Neuron (in vitro differentiated cells): ENCODE measurements around the gene RAB40C.
A peak's percentile ranks its signal among the peaks of the same experiment; 100 is the strongest.

Experiments used
- H2AFZ ChIP-seq: one replicate; pipeline ENCODE4 v1.6.1; 2013; ENCODE audit warnings: low read depth, mild to moderate bottlenecking, inconsistent platforms, low read length, moderate library complexity
- H3K27me3 ChIP-seq: one replicate; pipeline ENCODE4 v1.6.1; 2013; ENCODE audit warnings: low read length; ENCODE audit not compliant: insufficient read depth
- H3K36me3 ChIP-seq: one replicate; pipeline ENCODE4 v1.6.1; 2013; ENCODE audit warnings: low read length; ENCODE audit not compliant: insufficient read depth
- H3K4me1 ChIP-seq: one replicate; pipeline ENCODE4 v1.6.1; 2013; ENCODE audit warnings: low read length; ENCODE audit not compliant: insufficient read depth
- H3K4me3 ChIP-seq: 2 replicates; pipeline ENCODE4 v1.5.1; 2013; ENCODE audit warnings: mild to moderate bottlenecking, low read length, moderate library complexity
- H3K9me3 ChIP-seq: one replicate; pipeline ENCODE4 v1.6.1; 2013; ENCODE audit warnings: low read length

RAB40C gene

DNA sequence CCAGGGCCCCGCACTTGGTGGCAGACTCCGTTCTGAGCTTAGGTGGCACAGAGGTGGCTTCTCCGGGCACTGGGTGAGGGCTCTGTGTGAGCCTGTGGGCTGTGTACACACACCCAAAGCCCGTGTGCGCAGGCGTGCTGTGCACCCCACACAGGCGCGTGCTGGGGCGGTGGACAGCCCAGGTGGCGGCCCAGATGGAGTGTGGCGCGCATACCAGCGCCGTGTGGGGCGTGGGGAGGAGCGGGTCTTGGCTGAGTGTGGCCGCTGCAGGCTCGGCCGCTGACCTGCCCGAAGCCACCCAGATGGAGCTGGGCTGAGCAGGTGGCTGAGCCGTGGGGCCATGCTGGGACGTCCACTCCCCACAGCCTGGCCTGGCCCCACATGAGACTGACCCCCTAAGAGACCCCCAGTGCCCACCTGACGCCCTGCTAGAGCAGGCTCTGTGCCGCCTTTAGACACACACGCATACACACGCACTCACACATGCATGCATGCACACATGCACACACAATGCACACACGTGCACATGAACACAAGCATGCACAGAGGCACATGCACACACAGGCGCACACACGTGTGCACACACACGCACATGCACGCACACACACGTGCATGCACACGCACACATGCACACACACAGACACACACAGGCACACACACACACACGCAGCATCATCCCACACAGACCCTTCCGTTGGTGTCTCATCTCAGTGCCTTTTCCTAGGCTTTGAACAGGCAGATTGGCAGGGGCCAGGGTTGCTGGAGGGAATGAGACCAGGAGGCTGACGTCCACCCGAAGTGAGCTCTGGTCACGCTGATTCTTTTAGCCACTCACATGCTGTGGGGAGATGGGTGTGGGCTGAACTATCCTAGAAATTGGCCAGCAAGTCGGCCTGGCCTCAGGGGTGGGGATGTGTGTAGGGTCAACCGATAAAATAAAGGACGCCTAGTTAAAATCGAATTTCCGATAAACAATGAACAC is 27.6 kb upstream of the RAB40C start:
- no peak overlapping the region for H2AFZ ChIP-seq
- peaks cover 32% of the 10 kb centered on the region for H3K4me1 ChIP-seq
- H3K9me3 ChIP-seq, result no peaks in the 10 kb centered on the region
- H3K27me3 ChIP-seq, result peaks cover 41% of the 10 kb centered on the region
- H3K36me3 ChIP-seq, result no peaks in the 10 kb centered on the region
- no peak overlapping the region for H3K4me3 ChIP-seq

DNA sequence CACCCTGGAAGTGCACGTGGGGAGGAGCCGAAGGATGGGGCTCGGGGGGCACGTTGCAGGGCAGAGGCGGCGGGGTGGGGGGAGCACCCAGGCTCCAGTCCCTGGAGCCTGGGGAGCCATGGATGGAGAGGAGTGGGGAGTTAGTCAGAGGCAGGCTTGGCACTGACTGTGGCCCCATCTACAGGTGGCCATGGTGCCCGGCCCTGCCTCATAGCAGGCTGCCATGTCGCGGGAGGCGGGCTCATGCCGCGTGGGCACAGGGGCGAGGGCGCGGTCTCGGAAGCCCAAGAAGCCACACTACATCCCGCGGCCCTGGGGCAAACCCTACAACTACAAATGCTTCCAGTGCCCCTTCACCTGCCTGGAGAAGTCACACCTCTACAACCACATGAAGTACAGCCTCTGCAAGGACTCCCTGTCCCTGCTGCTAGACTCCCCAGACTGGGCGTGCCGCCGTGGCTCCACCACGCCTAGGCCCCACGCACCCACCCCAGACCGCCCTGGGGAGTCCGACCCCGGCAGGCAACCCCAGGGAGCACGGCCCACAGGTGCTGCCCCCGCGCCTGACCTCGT is 26.7 kb upstream of the RAB40C start:
- H3K4me1 ChIP-seq, result peaks cover 32% of the 10 kb centered on the region
- no peaks in the 10 kb centered on the region for H3K36me3 ChIP-seq
- peaks cover 39% of the 10 kb centered on the region for H3K27me3 ChIP-seq
- no peak overlapping the region for H3K4me3 ChIP-seq
- no peak overlapping the region for H2AFZ ChIP-seq
- H3K9me3 ChIP-seq, result no peaks in the 10 kb centered on the region

DNA sequence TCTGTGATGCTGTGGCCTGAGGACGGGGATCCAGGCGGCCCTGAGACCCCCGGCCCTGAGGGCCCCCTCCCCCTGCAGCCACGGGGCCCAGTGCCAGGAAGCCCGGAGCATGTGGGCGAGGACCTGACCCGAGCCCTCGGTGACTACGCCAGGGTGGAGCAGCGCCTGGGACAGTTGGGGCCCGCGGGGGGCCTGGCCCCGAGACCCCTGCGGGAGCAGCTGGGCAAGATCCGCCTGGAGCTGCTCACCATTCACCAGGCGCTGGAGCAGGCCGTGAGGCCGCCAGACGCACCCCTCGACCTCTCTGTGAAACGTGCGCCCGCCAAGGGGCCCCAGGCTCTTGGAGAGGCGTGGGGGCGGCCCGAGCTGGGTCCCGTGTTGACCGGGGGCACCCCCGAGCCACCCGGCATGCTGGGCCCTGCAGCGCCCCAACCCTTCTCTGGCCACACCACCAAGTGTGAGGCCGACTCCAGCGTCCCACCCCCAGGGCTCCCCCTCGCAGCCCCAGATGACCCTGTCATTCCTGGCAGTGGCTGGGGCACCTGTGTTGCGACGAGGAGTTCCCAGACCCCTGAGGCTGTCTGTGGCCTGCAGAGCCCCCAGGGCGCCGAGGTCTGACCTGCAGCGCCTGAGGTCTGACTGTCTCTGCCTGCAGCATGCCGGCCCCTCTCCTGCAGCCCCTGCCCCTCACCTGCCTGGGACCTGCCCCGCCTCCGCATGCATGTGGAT is 25.0 kb upstream of the RAB40C start:
- Histone ChIP-seq H3K9me3 (no peaks in the 10 kb centered on the region), H3K27me3 (peaks cover 22% of the 10 kb centered on the region), H3K4me3 (no peak overlapping the region), H3K36me3 (no peaks in the 10 kb centered on the region), H3K4me1 (peaks cover 34% of the 10 kb centered on the region), H2AFZ (no peak overlapping the region)

DNA sequence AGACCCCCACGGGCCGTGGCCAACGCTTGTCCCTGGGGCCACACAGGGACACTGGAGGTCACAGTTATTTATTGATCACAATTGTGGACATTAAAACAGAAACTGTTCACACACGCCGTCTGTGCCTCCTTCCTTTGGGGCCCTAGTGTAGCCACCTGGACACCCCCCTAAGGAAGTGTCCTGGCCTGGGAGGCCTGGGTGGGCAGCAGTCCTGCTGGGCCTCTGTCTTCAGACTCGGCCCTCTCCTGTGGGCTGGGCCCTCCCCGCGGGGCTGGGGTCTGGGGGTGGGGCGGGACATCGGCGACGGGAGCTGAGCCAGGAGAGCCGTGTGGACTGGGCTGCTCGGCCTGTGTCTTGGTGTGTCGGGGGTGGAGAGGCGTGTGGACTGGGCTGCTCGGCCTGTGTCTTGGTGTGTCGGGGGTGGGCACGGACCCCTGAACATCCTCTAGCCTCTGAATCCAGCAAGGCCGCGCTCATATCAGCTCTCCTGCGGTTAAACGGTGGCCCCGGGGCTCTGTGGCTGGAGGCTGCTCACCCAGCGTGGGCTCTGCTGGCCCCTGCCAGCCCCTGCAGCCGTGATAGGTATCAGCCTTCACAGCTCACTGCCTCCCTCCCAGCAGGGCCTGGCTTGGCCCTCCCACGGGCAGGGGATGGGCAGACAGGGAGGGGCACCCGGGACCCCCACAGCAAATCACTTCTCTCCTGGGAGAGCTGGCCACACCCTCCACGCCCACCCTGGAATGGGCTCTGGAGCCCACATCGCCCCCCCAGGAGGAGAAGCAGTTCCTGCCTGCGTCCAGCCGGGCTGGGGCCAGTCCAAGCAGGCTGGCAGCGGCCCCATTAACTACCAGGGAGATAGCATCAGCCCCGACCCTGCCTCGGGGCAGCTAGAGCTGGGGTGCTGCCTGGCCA is 24.2 kb upstream of the RAB40C start:
- Histone ChIP-seq H3K27me3 (peaks cover 20% of the 10 kb centered on the region), H3K36me3 (no peaks in the 10 kb centered on the region), H3K9me3 (no peaks in the 10 kb centered on the region), H2AFZ (no peak overlapping the region), H3K4me1 (peaks cover 35% of the 10 kb centered on the region), H3K4me3 (no peak overlapping the region)

DNA sequence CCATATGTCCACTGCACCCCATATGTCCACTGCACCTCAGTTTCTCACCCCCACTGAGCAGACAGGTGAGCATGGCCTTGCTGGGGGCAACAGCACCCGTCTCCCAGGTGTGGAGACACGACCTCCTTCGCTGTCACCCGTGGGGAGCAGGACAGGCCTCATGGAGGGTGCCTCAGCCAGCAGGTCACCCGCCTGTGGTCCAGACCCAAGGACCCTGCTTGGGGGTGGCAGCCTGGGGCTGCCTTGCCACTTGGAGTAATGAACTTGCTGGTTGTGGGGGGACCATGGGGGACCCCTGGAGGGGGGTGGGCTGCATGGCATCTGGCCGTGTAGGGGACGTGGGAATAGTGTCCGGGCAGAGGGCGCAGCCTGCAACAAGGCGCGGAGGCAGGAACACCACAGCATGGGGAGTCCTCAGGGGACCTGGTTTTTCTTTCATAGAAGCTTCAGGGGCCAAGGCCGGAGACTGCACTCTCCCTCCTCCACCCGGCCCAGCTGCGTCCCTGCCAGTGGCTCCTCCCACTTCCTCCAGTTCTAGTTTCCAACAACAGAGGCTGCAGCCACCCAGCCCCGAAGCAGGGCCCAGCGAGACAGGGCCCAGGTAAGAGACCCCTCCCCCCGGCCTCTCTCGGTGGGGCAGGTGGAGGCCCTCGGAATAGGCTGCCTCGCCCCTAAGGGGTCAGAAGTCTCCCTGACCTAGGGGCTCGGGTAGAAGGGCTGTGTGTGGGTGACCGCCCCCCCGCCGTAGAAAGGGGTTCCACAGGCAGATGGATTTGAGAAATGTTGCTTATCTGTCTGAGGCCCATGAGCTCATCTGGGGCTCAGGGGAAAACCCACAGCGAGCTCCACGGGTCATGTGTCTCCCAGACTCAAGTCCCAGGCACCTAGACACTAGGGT is 23.1 kb upstream of the RAB40C start, which contains the start of gene NHLRC4:
Gene NHLRC4 (plus strand): TSS at position 531 of the 898 bp plus-strand sequence. CDS start 1,043 bp downstream, outside the sequence.
- no peak within 1 kb of the TSS for H2AFZ ChIP-seq
- peaks cover 11% of the 10 kb centered on the region for H3K27me3 ChIP-seq
- no peaks in the 10 kb centered on the region for H3K36me3 ChIP-seq
- no peak within 1 kb of the TSS for H3K4me3 ChIP-seq
- no peaks in the 10 kb centered on the region for H3K9me3 ChIP-seq
- H3K4me1 ChIP-seq, result peaks cover 41% of the 10 kb centered on the region

DNA sequence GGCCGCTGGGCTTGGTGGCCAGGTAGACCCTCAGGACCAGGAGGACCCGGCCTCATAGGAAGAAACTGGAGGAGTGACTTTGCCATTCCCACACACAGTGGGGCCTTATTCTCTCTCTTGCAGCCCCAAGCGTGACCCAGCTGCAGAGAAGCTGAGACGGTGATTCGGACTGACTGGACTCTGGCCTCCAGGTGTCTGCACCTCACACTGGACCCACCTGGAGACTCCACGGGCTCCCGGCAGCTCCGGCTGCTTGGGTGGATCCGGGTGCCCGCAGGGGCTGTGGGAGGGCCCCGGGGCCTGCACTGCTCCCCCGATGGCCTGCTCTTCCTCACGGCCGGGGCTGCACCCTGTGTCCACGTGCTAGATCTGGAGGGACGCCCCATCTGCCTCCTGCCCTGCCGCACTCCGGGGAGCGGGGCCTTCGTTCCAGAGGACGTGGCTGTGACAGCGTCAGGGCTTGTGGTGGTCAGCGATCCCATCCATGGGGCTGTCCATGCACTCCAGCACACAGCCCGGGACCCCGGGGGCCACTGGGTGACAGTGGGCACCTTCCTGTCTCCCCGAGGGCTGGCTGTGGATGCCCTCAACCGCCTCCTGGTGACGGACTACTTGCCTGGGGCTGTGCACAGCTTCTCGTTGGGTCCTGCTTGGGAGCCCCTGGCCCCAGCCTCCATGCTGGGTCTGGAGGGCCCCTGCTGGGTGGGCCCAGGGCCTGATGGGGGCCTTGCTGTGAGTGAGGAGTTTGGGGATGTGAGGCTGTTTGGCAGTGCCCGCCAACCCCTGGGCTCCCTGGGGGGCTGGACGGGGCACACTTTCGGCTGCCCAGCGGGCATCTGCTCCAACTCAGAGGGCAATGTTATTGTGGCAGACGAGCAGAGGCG is 22.3 kb upstream of the RAB40C start:
- H3K4me1 ChIP-seq, result peaks cover 41% of the 10 kb centered on the region
- no peak overlapping the region for H2AFZ ChIP-seq
- H3K27me3 ChIP-seq, result peaks cover 2% of the 10 kb centered on the region
- no peaks in the 10 kb centered on the region for H3K36me3 ChIP-seq
- H3K9me3 ChIP-seq, result no peaks in the 10 kb centered on the region
- H3K4me3 ChIP-seq, result no peak overlapping the region

DNA sequence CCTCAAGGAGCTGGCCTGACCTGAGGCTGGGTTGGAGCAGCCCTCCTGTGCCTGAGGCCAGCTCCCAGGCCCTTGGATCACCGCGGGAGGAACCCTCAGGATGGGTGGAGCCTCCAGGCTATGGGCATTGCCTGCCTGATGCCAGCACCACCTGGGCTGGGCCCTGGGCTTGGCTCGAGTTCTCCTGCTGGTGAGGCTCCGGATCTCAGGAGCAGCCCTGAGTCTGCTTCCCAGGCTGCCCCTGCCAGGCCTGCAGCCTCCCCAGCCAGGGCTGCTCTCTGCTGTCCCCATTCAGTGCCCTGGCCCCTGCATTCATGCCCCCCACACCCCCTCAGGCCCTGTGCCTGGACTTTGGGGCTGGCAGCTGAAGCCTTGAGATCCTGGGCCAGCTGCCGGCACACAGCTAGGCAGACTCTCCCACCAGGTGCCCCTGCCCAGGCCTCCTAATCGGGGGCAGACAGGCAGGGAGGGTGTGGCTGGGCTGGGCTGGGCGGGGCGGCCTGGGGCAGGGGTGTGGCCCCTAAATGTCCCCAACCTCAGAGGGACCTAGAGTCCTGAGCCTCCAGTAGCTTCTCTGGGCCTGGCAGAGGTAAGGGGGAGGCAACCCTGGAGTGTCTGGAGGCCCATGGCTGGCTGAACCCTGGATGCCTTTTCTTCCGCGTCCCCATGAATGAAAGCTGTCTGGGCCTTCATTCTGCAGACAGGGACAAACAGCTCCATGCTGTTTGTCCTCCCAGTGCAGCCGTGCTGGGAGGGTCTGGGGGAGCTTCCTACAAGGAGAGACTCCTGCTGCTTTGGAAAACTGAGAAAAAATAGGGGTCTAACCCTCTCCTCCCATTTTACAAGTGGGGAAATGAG is 21.2 kb upstream of the RAB40C start:
- no peaks in the 10 kb centered on the region for H3K9me3 ChIP-seq
- peak overlapping the region; percentile 72 for H3K4me3 ChIP-seq
- peaks cover 41% of the 10 kb centered on the region for H3K4me1 ChIP-seq
- no peaks in the 10 kb centered on the region for H3K27me3 ChIP-seq
- H3K36me3 ChIP-seq, result no peaks in the 10 kb centered on the region
- H2AFZ ChIP-seq, result peak overlapping the region; percentile 88

DNA sequence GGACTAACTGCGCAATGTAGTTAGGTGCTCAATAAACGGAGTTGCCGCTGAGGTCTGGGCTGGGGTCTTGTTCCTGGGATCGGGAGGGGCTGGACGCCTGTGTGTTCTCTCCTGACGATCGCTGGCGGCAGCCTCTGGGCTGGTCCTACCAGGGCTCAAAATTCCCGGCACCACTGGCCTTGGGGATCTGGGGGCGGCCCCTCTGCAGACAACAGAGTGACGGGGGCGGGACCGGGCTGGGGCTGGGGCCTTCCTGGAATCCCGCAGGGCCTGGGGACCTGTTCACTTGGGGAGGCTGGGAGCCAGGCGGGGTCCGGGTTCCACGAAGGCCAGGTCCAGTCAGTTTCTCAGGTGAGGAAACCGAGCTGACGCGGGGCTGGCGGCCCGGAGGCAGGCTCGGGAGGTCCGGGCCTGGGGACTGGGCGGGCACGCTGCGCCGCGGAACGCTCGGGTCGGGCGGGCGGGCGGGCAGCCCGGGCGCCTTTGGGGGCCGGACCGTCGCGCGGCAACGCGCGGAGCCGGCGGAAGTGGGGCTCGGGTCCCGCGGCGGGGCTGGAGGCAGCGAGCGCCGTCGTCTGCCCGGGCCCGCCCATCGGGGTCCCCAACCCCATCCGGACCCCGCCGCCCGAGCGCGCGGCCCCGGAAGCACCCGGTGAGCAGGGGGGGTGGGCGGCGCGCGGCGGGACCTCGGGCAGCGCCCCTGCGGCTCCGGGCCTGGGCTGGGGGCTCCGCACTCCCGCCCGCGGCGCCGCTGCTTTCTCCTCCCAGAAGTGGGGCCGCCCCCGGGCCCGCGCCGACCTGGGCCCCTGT is 20.2 kb upstream of the RAB40C start, which contains the start of gene PIGQ:
Gene PIGQ (plus strand): TSS at position 524 of the 810 bp plus-strand sequence. CDS start 4,107 bp downstream, outside the sequence.
- Histone ChIP-seq H2AFZ (peak within 1 kb of the TSS; percentile 88), H3K4me3 (peak within 1 kb of the TSS; percentile 72), H3K4me1 (peaks cover 40% of the 10 kb centered on the region), H3K27me3 (no peaks in the 10 kb centered on the region), H3K9me3 (no peaks in the 10 kb centered on the region), H3K36me3 (peaks cover 8% of the 10 kb centered on the region)

DNA sequence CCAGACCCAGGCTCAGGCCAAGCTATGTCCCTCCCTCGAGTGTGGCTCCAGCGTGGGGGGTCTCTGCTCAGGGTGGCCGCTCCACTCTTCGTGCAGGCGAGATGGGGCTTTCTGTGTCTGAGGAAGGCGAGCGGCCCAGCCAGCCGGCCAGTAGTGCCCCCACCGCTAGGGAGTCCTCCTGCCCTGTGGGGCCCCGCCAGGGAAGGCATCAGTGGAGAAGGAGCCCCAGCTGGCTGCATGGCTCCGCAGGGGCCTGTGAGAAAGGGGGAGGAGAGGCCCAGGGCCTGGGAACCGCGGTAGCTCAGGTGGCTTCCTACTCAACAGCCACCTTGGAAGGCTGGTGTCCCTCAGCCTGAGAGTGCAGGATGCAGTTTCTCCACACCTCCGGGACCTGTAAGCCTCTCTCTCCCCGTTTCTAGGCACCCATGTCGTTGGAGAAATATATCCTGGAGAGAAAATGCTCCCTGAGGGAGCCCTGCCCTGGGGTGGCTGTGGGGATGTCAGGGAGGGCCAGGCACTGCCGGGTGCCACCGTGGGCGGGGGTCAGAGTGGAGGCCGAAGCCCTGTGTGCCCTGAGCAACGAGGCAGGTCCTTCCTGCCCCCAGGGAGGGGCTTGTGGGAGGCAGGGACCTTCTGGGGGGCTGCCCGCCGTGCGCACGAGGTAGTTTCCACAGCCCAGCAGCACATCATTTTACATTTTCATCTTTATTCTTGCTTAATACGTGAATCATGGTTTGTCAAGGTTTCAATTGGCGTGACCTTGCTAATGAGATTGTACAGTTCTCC is 16.8 kb upstream of the RAB40C start:
- no peak overlapping the region for H3K4me3 ChIP-seq
- peaks cover 26% of the 10 kb centered on the region for H3K36me3 ChIP-seq
- no peaks in the 10 kb centered on the region for H3K27me3 ChIP-seq
- H3K4me1 ChIP-seq, result peaks cover 17% of the 10 kb centered on the region
- H2AFZ ChIP-seq, result no peak overlapping the region
- no peaks in the 10 kb centered on the region for H3K9me3 ChIP-seq
